ENCODE measurements around the gene IDH3A.
"Not testable (repeated sequence)": the region's sequence is repeated elsewhere in the genome, so short reads cannot be mapped to it uniquely, and the experiment has no call there.

Gene IDH3A

DNA sequence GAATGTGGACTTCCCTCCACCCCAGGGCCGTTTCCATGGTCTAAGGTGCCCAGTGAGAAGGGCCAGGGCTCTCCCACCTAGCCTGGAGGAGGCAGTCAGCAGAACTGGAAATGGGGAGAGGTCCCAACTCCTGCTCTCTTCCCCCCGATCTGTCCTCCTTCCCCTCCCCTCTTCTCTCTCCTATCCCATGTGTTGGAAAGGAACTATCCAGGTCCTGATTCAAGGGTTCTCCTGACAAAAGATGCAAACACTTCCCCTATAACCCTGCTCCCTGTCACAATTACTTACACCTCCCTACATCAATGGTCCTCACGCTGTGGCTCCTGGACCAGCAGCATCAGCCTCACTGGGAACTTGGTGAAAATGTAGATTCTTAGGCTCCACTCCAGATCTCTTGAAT is 23.9 kb upstream of the IDH3A start:
- in situ Hi-C loops (cut with HindIII; ENCODE audit: low pct_ligation_motif_present, low pct_unique_long_range_greater_than_20kb, low sequenced_read_pairs) = loop anchor here (25.0 kb wide), 1 partner anchor 137 kb away; the partner anchor contains the start of gene DNAJA4
- no peak for DNase-seq

DNA sequence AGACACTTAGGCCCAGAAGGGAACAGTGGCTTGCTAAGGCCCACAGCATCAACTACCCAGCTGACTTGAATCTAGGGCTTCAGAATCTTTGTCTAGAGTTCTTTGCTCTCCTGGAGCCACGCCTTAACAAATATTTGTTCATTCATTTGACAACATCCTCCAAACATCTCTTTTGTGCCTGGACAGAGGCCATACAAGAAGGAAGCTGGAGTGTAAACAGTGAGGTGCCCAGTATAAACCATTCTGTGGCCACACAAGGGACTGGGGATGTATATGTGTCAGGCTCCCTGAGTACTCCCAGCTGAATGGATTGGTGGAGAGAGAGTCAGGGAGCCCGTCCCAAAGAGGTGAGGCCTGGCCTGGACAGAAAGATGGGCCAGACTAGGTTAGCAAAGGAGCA is 21.3 kb upstream of the IDH3A start:
- in situ Hi-C loops (cut with HindIII; ENCODE audit: low pct_ligation_motif_present, low pct_unique_long_range_greater_than_20kb, low sequenced_read_pairs) = loop anchor here (25.0 kb wide), 1 partner anchor 134 kb away; the partner anchor contains the start of gene DNAJA4
- DNase-seq = no peak

- in situ Hi-C loops (cut with HindIII; ENCODE audit: low pct_ligation_motif_present, low pct_unique_long_range_greater_than_20kb, low sequenced_read_pairs) = loop anchor here (25.0 kb wide), 1 partner anchor 133 kb away; the partner anchor contains the start of gene DNAJA4
- DNase-seq = no peak
These were observed 19.9 kb upstream of the IDH3A start for GRCh38 chr15:78129077-78129750.

GRCh38 chr15:78129751-78130287 is 19.3 kb upstream of the IDH3A start:
- DNase-seq = no peak
- in situ Hi-C loops (cut with HindIII; ENCODE audit: low pct_ligation_motif_present, low pct_unique_long_range_greater_than_20kb, low sequenced_read_pairs) = loop anchor here (25.0 kb wide), 1 partner anchor 132 kb away; the partner anchor contains the start of gene DNAJA4

DNA sequence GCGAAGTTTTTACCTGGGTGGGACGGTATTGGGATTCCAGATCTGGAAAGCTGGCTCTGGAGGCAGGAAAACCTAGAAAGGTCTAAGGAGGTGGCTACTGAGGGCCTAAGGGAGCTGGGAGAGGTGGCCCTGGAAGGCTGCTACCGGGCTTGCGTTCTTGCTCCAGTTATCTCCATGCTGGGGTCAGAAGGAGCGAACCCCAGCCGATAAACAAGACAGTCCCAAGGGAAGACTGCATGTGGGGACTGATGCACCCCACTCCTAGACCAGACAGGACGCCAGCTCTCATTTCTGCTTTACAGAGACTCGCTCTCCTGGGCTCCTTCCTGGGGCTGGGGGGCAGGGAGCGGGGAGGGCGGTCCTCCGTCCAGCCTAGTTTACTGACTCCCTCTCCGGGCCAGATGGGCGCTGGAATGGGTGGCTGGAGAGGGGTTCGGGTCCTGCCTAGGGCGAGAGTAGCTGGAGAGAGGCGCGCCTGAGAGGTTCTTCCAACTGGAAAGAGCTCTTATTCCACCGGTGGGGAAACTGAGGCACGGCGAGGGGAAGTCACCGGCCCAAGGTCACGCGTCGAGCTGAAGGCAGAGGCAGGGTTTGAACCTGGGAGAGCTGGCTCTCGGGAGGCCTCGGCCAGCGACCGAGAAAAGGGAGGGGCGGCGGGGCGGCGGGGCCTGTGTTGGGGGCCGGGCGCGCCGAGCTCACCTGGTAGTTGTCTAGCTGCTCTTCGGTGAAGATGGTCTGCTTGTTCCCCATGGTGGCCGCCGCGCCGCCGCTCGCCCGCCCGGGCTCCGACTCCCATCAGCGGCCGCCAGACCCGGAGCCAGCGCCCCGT is 18.5 kb upstream of the IDH3A start:
- no peak for DNase-seq
- in situ Hi-C loops (cut with HindIII; ENCODE audit: low pct_ligation_motif_present, low pct_unique_long_range_greater_than_20kb, low sequenced_read_pairs) = loop anchor here (25.0 kb wide), 1 partner anchor 132 kb away; the partner anchor contains the start of gene DNAJA4

- peak; percentile 68 for DNase-seq
- in situ Hi-C loops (cut with HindIII; ENCODE audit: low pct_ligation_motif_present, low pct_unique_long_range_greater_than_20kb, low sequenced_read_pairs) = loop anchor here (25.0 kb wide), 1 partner anchor 131 kb away; the partner anchor contains the start of gene DNAJA4
These were observed 17.7 kb upstream of the IDH3A start, which contains the start of gene CIB2 for GRCh38 chr15:78131295-78132061. Gene CIB2 (minus strand): TSS chr15:78131445. CDS start chr15:78131215, 230 bp downstream.

DNA sequence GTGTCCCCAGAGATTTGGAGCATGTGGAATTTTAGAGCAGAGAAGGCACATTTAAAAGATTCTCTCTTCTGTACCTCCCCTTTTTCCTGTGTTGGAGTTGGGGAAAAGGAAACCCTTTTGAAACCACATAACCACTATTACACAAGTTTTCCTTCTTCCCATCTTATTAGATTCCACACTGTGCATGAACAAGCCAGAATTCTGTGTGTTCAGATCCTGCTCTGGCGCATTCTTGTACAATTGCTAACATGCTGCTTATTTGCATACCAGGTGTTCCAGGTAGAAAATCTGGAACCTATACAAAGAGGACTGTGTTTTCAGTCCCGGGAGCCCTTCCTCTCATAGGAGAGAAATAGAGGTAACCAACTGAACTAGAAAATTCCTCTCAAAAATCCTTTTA is 15.4 kb upstream of the IDH3A start:
- in situ Hi-C loops (cut with HindIII; ENCODE audit: low pct_ligation_motif_present, low pct_unique_long_range_greater_than_20kb, low sequenced_read_pairs) = loop anchor here (25.0 kb wide), 1 partner anchor 128 kb away; the partner anchor contains the start of gene DNAJA4
- DNase-seq = no peak

GRCh38 chr15:78139578-78139977 is 9.6 kb upstream of the IDH3A start:
- no peak for DNase-seq
- in situ Hi-C loops (cut with HindIII; ENCODE audit: low pct_ligation_motif_present, low pct_unique_long_range_greater_than_20kb, low sequenced_read_pairs) = loop anchor here (25.0 kb wide), 1 partner anchor 123 kb away; the partner anchor contains the start of gene DNAJA4

GRCh38 chr15:78140292-78140691 is 8.9 kb upstream of the IDH3A start:
- no peak for DNase-seq
- in situ Hi-C loops (cut with HindIII; ENCODE audit: low pct_ligation_motif_present, low pct_unique_long_range_greater_than_20kb, low sequenced_read_pairs) = loop anchor here (25.0 kb wide), 1 partner anchor 122 kb away; the partner anchor contains the start of gene DNAJA4

GRCh38 chr15:78142332-78142731 is 6.8 kb upstream of the IDH3A start:
- in situ Hi-C loops (cut with HindIII; ENCODE audit: low pct_ligation_motif_present, low pct_unique_long_range_greater_than_20kb, low sequenced_read_pairs) = loop anchor here (25.0 kb wide), 1 partner anchor 120 kb away; the partner anchor contains the start of gene DNAJA4
- no peak for DNase-seq

DNA sequence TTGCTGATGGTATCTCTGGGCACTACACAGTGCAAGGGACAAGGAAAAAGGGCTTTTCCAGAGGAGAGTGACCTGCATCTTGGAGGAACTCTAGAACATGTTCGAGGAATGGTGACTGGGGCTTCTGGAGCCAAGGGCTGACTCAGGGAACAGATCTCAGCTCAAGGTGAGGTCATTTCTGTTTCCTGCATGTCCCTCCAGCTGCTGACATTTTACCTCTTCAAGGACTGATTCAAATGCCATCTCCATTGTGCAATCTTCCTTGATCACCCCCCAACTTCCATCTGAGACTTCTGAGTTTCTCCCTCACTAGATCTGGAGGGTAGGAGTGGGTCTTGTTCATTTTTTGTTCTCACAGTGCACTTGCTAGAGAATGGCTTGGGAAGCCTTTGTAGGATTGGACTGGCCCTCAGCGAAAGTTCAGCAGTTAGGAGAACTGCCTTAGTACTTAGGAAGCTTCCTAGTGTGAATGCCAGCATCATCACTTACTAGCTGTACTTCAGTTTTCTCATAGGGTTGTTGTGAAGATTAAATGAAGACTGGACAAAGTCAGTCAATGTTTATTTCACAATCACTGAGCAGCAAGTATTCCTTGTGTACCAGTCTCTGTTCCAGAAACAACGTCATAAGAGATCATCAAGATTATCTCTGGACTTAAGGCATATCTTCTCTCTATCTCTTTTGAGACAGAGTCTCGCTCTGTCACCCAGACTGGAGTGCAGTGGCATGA is 2.6 kb upstream of the IDH3A start:
- DNase-seq = no peak
- in situ Hi-C loops (cut with HindIII; ENCODE audit: low pct_ligation_motif_present, low pct_unique_long_range_greater_than_20kb, low sequenced_read_pairs) = loop anchor here (25.0 kb wide), 1 partner anchor 116 kb away; the partner anchor contains the start of gene DNAJA4

DNA sequence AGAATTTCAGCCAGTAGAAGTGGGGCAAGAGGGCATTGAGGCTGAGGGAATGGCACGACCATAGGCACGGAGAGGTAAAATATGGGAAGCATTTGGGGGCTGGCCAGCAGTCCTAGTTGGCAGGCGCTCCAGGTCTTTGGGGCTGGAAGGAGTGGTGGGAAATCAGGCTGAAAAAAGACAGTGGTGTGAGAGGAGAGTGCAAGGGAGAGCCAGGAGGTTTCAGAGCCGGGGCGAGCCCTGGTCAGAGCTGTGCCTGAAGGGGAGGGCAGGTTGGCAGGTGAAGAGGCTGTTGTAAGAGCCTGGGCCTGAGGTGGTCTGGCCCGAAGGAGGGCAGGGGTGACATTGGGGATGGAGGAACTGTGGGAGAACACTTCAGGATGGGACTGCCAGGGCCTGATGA is 1.6 kb upstream of the IDH3A start:
- no peak for DNase-seq
- in situ Hi-C loops (cut with HindIII; ENCODE audit: low pct_ligation_motif_present, low pct_unique_long_range_greater_than_20kb, low sequenced_read_pairs) = loop anchor here (25.0 kb wide), 1 partner anchor 115 kb away; the partner anchor contains the start of gene DNAJA4

DNA sequence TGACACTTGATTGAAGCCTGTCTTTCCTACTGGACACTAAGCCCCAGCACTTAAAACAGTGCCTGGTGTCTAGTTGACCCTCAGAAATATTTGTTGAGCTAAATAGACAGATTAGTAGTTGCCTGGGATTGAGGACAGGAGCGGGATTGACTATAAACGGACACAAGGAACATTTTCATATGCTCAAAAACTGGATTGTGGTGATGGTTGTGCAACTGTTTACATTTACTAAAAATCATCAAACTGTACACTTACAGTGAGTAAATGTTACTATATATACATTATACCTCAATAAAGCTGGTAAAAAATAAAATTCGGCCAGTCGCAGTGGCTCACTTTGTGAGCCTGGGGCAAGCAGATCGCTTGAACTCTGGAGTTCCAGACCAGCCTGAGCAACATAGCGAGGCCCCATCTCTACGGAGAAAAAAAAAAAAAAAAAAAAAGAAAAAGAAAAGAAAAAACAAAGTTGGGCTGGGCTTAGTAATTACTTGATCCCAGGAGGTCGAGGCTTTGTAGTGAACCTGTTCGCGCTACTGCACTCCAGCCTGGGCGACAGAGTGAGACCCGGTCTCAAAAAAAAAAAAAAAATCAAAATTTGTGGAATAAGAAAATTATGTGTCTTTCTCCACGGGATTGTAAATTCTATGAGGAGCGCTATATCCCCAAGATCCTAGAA is 632 bp upstream of the IDH3A start:
- in situ Hi-C loops (cut with HindIII; ENCODE audit: low pct_ligation_motif_present, low pct_unique_long_range_greater_than_20kb, low sequenced_read_pairs) = loop anchor here (25.0 kb wide), 1 partner anchor 114 kb away; the partner anchor contains the start of gene DNAJA4
- DNase-seq = no peak

- in situ Hi-C loops (cut with HindIII; ENCODE audit: low pct_ligation_motif_present, low pct_unique_long_range_greater_than_20kb, low sequenced_read_pairs) = loop anchor here (25.0 kb wide), 1 partner anchor 112 kb away; the partner anchor contains the start of gene DNAJA4
- peak; percentile 16 for DNase-seq
These were observed 916 bp downstream of the IDH3A start for GRCh38 chr15:78149805-78150751.

GRCh38 chr15:78151075-78151474 is 1.9 kb downstream of the IDH3A start:
- DNase-seq; in situ Hi-C loops (cut with HindIII; ENCODE audit: low pct_ligation_motif_present, low pct_unique_long_range_greater_than_20kb, low sequenced_read_pairs): not testable (repeated sequence)

DNA sequence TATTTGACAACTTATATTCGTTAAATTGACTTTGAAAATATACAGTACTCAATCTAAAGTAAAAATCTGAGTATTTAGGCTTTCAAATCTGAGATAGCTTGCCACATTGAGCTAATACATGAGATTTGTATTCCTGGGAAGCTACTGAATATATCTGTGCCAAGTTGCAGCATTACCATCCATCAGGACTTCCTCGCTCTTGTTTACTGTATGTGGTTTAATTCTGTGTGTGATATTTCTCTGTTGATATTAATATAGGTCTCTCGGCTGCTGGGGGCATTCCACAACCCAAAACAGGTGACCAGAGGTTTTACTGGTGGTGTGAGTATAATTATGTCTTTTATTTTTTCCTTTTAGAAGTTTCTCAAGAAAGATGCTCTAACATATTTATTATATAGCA is 5.8 kb downstream of the IDH3A start:
- in situ Hi-C loops (cut with HindIII; ENCODE audit: low pct_ligation_motif_present, low pct_unique_long_range_greater_than_20kb, low sequenced_read_pairs) = no loop called here
- no peak for DNase-seq

Measured in ACHN (cell line).